Caco-2 (cell line): ENCODE data around the gene PIP4K2C. TPM values are rescaled to one million over a fixed set of nuclear protein-coding genes. Genes with fewer than 3 reads are reported as not detected.
A peak's percentile ranks its signal among the peaks of the same experiment; 100 is the strongest.
"Not testable (repeated sequence)": the region's sequence is repeated elsewhere in the genome, so short reads cannot be mapped to it uniquely, and the experiment has no call there.

Experiments used
- BruUV-seq: library from RNA; stranded (reverse); fragments of 400-500 nt; replicated peaks from 2 replicates; lab custom pipeline; 2021; lab: Mats Ljungman, UMichigan
- CTCF ChIA-PET: fragments of 300-600 bp; sonication (Branson Sonifier 250); formaldehyde crosslinking; loops from one replicate; lab custom pipeline; 2022; ENCODE audit warnings: antibody characterized with exemption; lab: Charles Lee
- POLR2A ChIA-PET: fragments of 300-600 bp; sonication (Branson Sonifier 250); formaldehyde crosslinking; loops from one replicate; lab custom pipeline; 2022; ENCODE audit warnings: antibody characterized with exemption; lab: Charles Lee
- DNase-seq, 2 experiments: peaks; one replicate each; pipeline versions ENCODE4 v3.0.0 to v3.0.0-alpha.2; 2020 to 2022
- H3K27me3 ChIP-seq: replicated peaks from 2 replicates; pipeline ENCODE4 v1.6.0; 2011; ENCODE audit warnings: low read length; ENCODE audit not compliant: control insufficient read depth, insufficient read depth
- H3K36me3 ChIP-seq: 2 replicates; pipeline ENCODE4 v1.5.1; 2011; ENCODE audit warnings: low read length; ENCODE audit not compliant: control insufficient read depth, insufficient read depth
- H3K4me1 ChIP-seq: fragments of 250-450 bp; sonication (Bioruptor Pico); 2 replicates; pipeline ENCODE4 v1.5.1; 2020; ENCODE audit warnings: mild to moderate bottlenecking
- H3K4me3 ChIP-seq: 2 replicates; pipeline ENCODE4 v1.5.1; 2011; ENCODE audit warnings: low read depth, mild to moderate bottlenecking, control low read depth, low read length
- H3K9me3 ChIP-seq: fragments of 250-450 bp; sonication (Bioruptor Pico); 2 replicates; pipeline ENCODE4 v1.5.1; 2020; ENCODE audit warnings: mild to moderate bottlenecking, moderate library complexity
- H3K27ac Mint-ChIP-seq: one replicate; pipeline ENCODE4 v1.8.0; 2022; ENCODE audit warnings: mixed read lengths; ENCODE audit not compliant: unreplicated experiment
- H3K27me3 Mint-ChIP-seq: one replicate; pipeline ENCODE4 v1.8.0; 2022; ENCODE audit warnings: mixed read lengths; ENCODE audit not compliant: insufficient read depth, unreplicated experiment
- H3K36me3 Mint-ChIP-seq: one replicate; pipeline ENCODE4 v1.8.0; 2022; ENCODE audit warnings: mild to moderate bottlenecking, mixed read lengths; ENCODE audit not compliant: insufficient read depth, unreplicated experiment
- H3K4me1 Mint-ChIP-seq: one replicate; pipeline ENCODE4 v1.8.0; 2022; ENCODE audit warnings: low read depth, mixed read lengths; ENCODE audit not compliant: unreplicated experiment
- H3K4me3 Mint-ChIP-seq: one replicate; pipeline ENCODE4 v1.8.0; 2022; ENCODE audit warnings: mild to moderate bottlenecking, moderate library complexity, mixed read lengths; ENCODE audit not compliant: unreplicated experiment
- H3K9me3 Mint-ChIP-seq: one replicate; pipeline ENCODE4 v1.8.0; 2022; ENCODE audit warnings: mixed read lengths; ENCODE audit not compliant: unreplicated experiment
- intact Hi-C: fragments of 100-400 bp; cut with micrococcal nuclease; formaldehyde crosslinking; loops from one replicate; pipeline ENCODE4 v1.10.0; 2022; ENCODE audit not compliant: unreplicated experiment
- total RNA-seq: library from RNA; stranded (reverse); gene quantifications from 2 replicates; pipeline ENCODE4 v1.2.3, GENCODE V29; 2022
- TF ChIP-seq, protein P1 (sequence below), 2 experiments: fragments of 200-600 bp in 1 of 2; IDR thresholded peaks; 1 replicate in 1 of 2; 2 replicates in 1 of 2; pipeline versions ENCODE4 v1.5.1 to v1.8.0; 2011 to 2022; ENCODE audit warnings: antibody characterized with exemption in 1 of 2, control low read depth in 1 of 2, inconsistent platforms in 1 of 2, low read depth in 1 of 2, low read length in 1 of 2, mild to moderate bottlenecking in 1 of 2, moderate library complexity in 1 of 2; ENCODE audit not compliant: insufficient read depth in 1 of 2, severe bottlenecking in 1 of 2, unreplicated experiment in 1 of 2

PIP4K2C gene
- total RNA-seq, 1 experiment from 2014 or later = 48.0 TPM

DNA sequence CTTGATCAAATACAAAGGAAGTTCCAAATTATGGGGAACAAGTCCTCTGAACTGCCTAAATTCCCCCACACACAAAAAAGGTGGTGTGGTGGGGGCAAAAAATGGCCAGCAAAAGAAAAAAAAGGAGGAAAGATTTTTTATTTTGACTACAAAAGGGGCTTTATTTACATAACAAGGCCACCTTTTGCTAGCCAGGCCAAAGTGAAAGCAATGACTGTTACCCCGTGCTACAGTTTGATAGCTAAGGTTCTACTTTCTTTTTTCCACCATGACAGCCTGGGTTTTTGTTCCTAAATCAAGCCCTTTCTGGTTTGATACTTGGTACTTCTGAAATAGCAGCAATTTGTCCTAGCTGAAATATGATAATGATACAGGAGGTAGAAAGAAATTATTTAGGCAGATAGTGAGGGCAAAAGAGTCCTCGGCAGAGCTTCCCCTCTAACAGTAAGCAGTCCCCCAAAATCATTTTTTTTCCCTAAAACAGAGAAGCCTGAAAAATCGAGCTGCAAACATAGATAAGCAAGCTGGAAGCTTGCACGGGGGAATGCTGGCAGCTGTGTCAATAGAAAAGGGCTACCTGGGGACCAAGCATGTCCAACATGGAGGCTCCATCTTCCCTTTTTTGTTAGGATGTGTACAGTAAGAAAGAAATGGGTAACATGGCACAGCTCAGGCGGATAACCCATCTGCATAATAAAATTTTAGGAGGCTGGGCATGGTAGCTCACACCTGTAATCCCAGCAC lies 50.9 kb downstream of the PIP4K2C start:
- H3K4me1 Mint-ChIP-seq = no peaks in the 10 kb centered on the region
- H3K4me3 Mint-ChIP-seq = no peak overlapping the region
- no peaks in the 10 kb centered on the region for H3K27me3 ChIP-seq
- no peaks in the 10 kb centered on the region for H3K36me3 Mint-ChIP-seq
- POLR2A ChIA-PET = no interaction called here
- H3K27me3 Mint-ChIP-seq = no peaks in the 10 kb centered on the region
- CTCF ChIA-PET = no interaction called here
- no peaks in the 10 kb centered on the region for H3K36me3 ChIP-seq
- intact Hi-C loops = no loop called here
- H3K4me3 ChIP-seq = no peak overlapping the region
- no peak overlapping the region for H3K27ac Mint-ChIP-seq
- DNase-seq = no peak
- H3K4me1 ChIP-seq = no peaks in the 10 kb centered on the region
- peaks cover 15% of the 10 kb centered on the region for H3K9me3 ChIP-seq
- TF ChIP-seq, protein P1, sequence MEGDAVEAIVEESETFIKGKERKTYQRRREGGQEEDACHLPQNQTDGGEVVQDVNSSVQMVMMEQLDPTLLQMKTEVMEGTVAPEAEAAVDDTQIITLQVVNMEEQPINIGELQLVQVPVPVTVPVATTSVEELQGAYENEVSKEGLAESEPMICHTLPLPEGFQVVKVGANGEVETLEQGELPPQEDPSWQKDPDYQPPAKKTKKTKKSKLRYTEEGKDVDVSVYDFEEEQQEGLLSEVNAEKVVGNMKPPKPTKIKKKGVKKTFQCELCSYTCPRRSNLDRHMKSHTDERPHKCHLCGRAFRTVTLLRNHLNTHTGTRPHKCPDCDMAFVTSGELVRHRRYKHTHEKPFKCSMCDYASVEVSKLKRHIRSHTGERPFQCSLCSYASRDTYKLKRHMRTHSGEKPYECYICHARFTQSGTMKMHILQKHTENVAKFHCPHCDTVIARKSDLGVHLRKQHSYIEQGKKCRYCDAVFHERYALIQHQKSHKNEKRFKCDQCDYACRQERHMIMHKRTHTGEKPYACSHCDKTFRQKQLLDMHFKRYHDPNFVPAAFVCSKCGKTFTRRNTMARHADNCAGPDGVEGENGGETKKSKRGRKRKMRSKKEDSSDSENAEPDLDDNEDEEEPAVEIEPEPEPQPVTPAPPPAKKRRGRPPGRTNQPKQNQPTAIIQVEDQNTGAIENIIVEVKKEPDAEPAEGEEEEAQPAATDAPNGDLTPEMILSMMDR (IDR thresholded peaks at IDR 0.05; ENCODE audit: insufficient read depth in 1 of 2, low read depth in 1 of 2, low read length in 1 of 2, severe bottlenecking in 1 of 2, unreplicated experiment in 1 of 2) = no peak
- no peaks in the 10 kb centered on the region for H3K9me3 Mint-ChIP-seq
- BruUV-seq = no TSS peak

DNA sequence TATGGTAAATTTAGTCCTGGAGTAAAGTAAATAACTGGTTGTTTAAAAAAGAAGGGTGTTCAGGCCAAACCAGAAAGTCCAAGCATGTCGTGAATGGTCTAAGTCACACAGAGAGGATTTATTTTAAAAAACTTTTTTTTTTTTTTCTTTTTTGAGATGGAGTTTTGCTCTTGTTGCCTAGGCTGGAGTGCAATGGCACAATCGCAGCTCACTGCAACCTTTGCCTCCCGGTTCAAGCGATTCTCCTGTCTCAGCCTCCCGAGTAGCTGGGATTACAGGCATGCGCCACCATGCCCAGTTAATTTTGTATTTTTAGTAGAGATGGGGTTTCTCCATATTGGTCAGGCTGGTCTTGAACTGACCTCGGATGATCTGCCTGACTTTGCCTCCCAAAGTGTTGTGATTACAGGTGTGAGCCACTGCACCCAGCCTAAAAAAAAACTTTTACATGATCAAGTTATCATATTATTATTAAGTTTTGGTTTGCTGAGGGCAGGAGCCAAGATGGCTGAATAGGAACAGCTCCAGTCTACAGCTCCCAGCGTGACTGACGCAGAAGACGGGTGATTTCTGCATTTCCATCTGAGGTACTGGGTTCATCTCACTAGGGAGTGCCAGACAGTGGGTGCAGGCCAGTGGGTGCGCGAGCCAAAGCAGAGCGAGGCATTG lies 55.1 kb downstream of the PIP4K2C start:
- H3K27ac Mint-ChIP-seq, CTCF ChIA-PET, BruUV-seq, H3K4me3 Mint-ChIP-seq, H3K36me3 ChIP-seq, H3K36me3 Mint-ChIP-seq, H3K4me1 ChIP-seq, H3K4me1 Mint-ChIP-seq, H3K9me3 Mint-ChIP-seq, H3K27me3 Mint-ChIP-seq, intact Hi-C loops, H3K4me3 ChIP-seq, H3K27me3 ChIP-seq: not testable (repeated sequence)
- DNase-seq = peak in 1 of 2 experiments; percentile 42
- H3K9me3 ChIP-seq = peaks cover 15% of the 10 kb centered on the region
- POLR2A ChIA-PET = interaction anchor here (0.7 kb wide), 1 partner anchor 29 kb away, joined by 3 read pairs; no protein-coding TSS in a partner anchor

DNA sequence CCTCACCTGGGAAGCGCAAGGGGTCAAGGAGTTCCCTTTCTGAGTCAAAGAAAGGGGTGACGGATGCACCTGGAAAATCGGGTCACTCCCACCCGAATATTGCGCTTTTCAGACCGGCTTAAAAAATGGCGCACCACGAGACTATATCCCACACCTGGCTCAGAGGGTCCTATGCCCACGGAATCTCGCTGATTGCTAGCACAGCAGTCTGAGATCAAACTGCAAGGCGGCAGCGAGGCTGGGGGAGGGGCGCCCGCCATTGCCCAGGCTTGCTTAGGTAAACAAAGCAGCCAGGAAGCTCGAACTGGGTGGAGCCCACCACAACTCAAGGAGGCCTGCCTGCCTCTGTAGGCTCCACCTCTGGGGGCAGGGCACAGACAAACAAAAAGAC lies 55.7 kb downstream of the PIP4K2C start:
- H3K9me3 ChIP-seq = peaks cover 15% of the 10 kb centered on the region
- H3K36me3 Mint-ChIP-seq, H3K27me3 ChIP-seq, H3K4me1 Mint-ChIP-seq, H3K27me3 Mint-ChIP-seq, H3K4me3 Mint-ChIP-seq, POLR2A ChIA-PET, intact Hi-C loops, H3K27ac Mint-ChIP-seq, DNase-seq, CTCF ChIA-PET, H3K4me1 ChIP-seq, H3K36me3 ChIP-seq, H3K4me3 ChIP-seq, H3K9me3 Mint-ChIP-seq, BruUV-seq: not testable (repeated sequence)

Other genes with a start within 250 kb of the PIP4K2C start
- gene R3HDM2, start 160.1 kb upstream of the PIP4K2C start, total RNA-seq = 33.7 and 36.2 TPM in 2 replicates
- gene INHBC, start 156.4 kb upstream of the PIP4K2C start, total RNA-seq = not detected in 2 replicates
- gene INHBE, start 135.9 kb upstream of the PIP4K2C start, total RNA-seq = 9.1 and 13.9 TPM in 2 replicates
- gene GLI1, start 131.4 kb upstream of the PIP4K2C start, total RNA-seq = 0.48 and 0.53 TPM in 2 replicates
- 0.75 and 1.8 TPM in 2 replicates for gene ARHGAP9, start 111.3 kb upstream of the PIP4K2C start, total RNA-seq
- 515 and 583 TPM in 2 replicates for gene MARS1, start 103.1 kb upstream of the PIP4K2C start, total RNA-seq
- 62.7 and 79.2 TPM in 2 replicates for gene DDIT3, start 70.7 kb upstream of the PIP4K2C start, total RNA-seq
- gene MBD6, start 68.4 kb upstream of the PIP4K2C start, total RNA-seq = 82.2 and 105 TPM in 2 replicates
- 89.4 and 94.4 TPM in 2 replicates for gene DCTN2, start 44.0 kb upstream of the PIP4K2C start, total RNA-seq
- 0.05 TPM in 1 of 2 replicates, not detected in the other for gene KIF5A, start 41.1 kb upstream of the PIP4K2C start, total RNA-seq
- gene DTX3, start 13.6 kb downstream of the PIP4K2C start, total RNA-seq = 17.4 and 20.4 TPM in 2 replicates
- 5.2 and 5.5 TPM in 2 replicates for gene ARHGEF25, start 20.2 kb downstream of the PIP4K2C start, total RNA-seq
- gene B4GALNT1, start 42.0 kb downstream of the PIP4K2C start, total RNA-seq = 4.2 and 5.7 TPM in 2 replicates
- gene OS9, start 102.9 kb downstream of the PIP4K2C start, total RNA-seq = 169 and 182 TPM in 2 replicates
- gene AGAP2, start 147.6 kb downstream of the PIP4K2C start, total RNA-seq = 0.09 TPM in 1 of 2 replicates, not detected in the other
- 20.6 and 23.3 TPM in 2 replicates for gene TSPAN31, start 153.8 kb downstream of the PIP4K2C start, total RNA-seq
- gene CDK4, start 161.1 kb downstream of the PIP4K2C start, total RNA-seq = 205 and 210 TPM in 2 replicates
- 11.0 and 12.0 TPM in 2 replicates for gene MARCHF9, start 163.9 kb downstream of the PIP4K2C start, total RNA-seq
- 6.9 and 7.1 TPM in 2 replicates for gene CYP27B1, start 175.9 kb downstream of the PIP4K2C start, total RNA-seq
- 34.1 and 37.8 TPM in 2 replicates for gene METTL1, start 180.9 kb downstream of the PIP4K2C start, total RNA-seq
- 5.0 and 6.7 TPM in 2 replicates for gene EEF1AKMT3, start 181.4 kb downstream of the PIP4K2C start, total RNA-seq
- gene TSFM, start 191.6 kb downstream of the PIP4K2C start, total RNA-seq = 48.0 and 57.5 TPM in 2 replicates
- gene AVIL, start 227.5 kb downstream of the PIP4K2C start, total RNA-seq = 0.84 and 2.3 TPM in 2 replicates